ENCODE data around the gene PRDX4. TPM values are rescaled to one million over a fixed set of nuclear protein-coding genes. Genes with fewer than 3 reads are reported as not detected.

Gene PRDX4
- 100 to 1,000 TPM; 282 to 409 TPM for total RNA-seq

GRCh38 chrX:23667239-23668177 is at the start of gene PRDX4:
PRDX4 (plus strand) TSS chrX:23667493; CDS start chrX:23667571, 78 bp downstream.
- intact Hi-C loops (cut with DNase I), result no loop called here
- peak; percentile 76 to 89 (median 89) for TF ChIP-seq POLR2A (IDR thresholded peaks at IDR 0.05)
- TF ChIP-seq, protein P1, sequence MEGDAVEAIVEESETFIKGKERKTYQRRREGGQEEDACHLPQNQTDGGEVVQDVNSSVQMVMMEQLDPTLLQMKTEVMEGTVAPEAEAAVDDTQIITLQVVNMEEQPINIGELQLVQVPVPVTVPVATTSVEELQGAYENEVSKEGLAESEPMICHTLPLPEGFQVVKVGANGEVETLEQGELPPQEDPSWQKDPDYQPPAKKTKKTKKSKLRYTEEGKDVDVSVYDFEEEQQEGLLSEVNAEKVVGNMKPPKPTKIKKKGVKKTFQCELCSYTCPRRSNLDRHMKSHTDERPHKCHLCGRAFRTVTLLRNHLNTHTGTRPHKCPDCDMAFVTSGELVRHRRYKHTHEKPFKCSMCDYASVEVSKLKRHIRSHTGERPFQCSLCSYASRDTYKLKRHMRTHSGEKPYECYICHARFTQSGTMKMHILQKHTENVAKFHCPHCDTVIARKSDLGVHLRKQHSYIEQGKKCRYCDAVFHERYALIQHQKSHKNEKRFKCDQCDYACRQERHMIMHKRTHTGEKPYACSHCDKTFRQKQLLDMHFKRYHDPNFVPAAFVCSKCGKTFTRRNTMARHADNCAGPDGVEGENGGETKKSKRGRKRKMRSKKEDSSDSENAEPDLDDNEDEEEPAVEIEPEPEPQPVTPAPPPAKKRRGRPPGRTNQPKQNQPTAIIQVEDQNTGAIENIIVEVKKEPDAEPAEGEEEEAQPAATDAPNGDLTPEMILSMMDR (IDR thresholded peaks at IDR 0.05), result no peak
- WGBS, 2 donors, result 0% methylated on average over 5 to 43 of the region's 73 CpGs
- Histone ChIP-seq H3K36me3 (replicated peaks in 1 of 2; ENCODE audit: insufficient read depth in 1 of 2, low read depth in 2 of 2) (no peaks in the 10 kb centered on the region), H3K4me3 (peak within 1 kb of the TSS in 1 of 2 donors; percentile 26), H3K9me3 (no peaks in the 10 kb centered on the region), H3K27ac (peak within 1 kb of the TSS; percentile 61 to 88 (median 81)), H3K27me3 (no peaks in the 10 kb centered on the region), H3K4me1 (peaks cover 5% of the 10 kb centered on the region)
- ATAC-seq (peak; percentile 95), DNase-seq (peak; percentile 89 to 93 (median 91))

DNA sequence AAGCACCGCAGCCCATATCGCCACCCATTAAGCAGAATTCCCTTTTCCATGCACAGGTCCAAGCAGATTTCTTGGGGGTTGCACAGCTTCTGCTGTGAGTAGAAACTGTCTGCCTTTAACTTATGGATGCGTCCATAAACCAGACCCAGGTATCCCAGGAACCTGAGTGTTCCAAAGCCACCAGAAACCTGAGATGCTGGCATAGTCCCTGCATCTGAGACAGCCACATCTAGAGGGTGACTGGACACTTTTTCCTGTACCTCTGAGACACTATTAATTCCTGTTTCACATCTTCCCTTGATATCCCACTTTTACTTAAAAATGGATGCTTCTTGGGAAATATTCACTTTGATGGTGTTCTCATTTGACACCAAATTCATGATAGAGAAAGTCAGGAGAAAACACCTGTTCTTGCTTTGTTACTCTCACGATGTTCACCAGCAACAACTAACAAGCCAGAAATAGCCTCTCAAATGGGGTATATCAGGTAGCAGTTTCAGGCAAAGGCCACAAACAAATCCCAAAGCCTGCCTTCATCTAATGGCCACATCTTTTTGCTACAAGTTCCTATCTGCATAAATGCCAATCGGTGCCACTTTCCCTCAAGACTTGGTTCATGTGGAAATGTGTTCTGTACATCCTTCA is 45.5 kb upstream of the PRDX4 start:
- Histone ChIP-seq H3K27me3 (no peaks in the 10 kb centered on the region), H3K27ac (no peak overlapping the region), H3K4me3 (no peak overlapping the region), H3K4me1 (no peaks in the 10 kb centered on the region), H3K9me3 (no peaks in the 10 kb centered on the region), H3K36me3 (replicated peaks in 1 of 2; ENCODE audit: insufficient read depth in 1 of 2, low read depth in 2 of 2) (no peaks in the 10 kb centered on the region)
- no peak for DNase-seq
- no peak for TF ChIP-seq POLR2A (IDR thresholded peaks at IDR 0.05)
- TF ChIP-seq, protein P1 (IDR thresholded peaks at IDR 0.05), result no peak
- ATAC-seq, result no peak
- 70 to 90% methylated on average over 1 to 5 of the region's 5 CpGs for WGBS, 2 donors
- intact Hi-C loops (cut with DNase I), result no loop called here

DNA sequence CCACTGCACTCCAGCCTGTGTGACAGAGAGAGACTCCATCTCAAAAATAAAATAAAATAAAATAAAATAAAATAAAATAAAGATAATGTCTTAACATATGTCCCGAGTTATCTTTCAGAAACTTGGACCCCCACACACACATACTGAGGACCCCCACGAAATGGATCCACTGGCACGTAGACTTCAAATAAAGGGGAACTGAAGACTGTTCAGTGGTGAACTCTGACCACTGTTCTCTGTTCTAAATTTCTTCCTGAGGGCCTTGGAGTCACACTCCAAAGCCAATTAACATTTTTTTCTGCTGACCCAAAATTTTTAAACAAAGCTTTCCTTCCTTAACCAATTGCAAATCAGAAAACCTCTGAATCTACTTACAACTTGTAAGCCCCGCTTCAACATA is 43.5 kb upstream of the PRDX4 start:
- no peaks in the 10 kb centered on the region for H3K36me3 ChIP-seq (replicated peaks in 1 of 2; ENCODE audit: insufficient read depth in 1 of 2, low read depth in 2 of 2)
- DNase-seq (no peak), ATAC-seq (no peak)
- 69 to 78% methylated on average over 4 of the region's 4 CpGs for WGBS, 2 donors
- no peak overlapping the region for H3K27ac ChIP-seq
- H3K4me1 ChIP-seq, result no peaks in the 10 kb centered on the region
- no peaks in the 10 kb centered on the region for H3K27me3 ChIP-seq
- TF ChIP-seq, protein P1 (IDR thresholded peaks at IDR 0.05), result no peak
- no peak for TF ChIP-seq POLR2A (IDR thresholded peaks at IDR 0.05)
- H3K4me3 ChIP-seq, result no peak overlapping the region
- intact Hi-C loops (cut with DNase I), result no loop called here
- no peaks in the 10 kb centered on the region for H3K9me3 ChIP-seq

DNA sequence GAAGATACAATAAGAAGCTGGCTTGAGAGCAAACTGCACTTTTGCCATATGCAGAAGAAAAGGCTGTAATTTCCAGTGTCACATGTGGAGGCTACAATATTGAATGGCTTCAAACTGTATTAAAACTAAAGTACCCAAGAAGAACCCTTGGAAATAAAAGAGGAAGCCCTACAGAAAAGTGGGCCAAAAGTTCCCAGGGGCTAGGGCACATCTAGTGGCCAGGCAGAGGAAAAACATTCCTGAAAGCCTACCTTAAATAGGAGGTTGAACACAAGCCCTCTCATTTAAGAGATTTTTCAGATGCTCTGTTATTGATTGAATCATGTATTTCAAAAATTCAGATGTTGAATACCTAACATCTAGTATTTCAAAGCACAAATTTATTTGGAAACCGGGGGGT is 40.6 kb upstream of the PRDX4 start:
- Histone ChIP-seq H3K4me3 (no peak overlapping the region), H3K27ac (no peak overlapping the region), H3K4me1 (no peaks in the 10 kb centered on the region), H3K36me3 (replicated peaks in 1 of 2; ENCODE audit: insufficient read depth in 1 of 2, low read depth in 2 of 2) (no peaks in the 10 kb centered on the region), H3K27me3 (no peaks in the 10 kb centered on the region), H3K9me3 (no peaks in the 10 kb centered on the region)
- ATAC-seq, result no peak
- no peak for TF ChIP-seq POLR2A (IDR thresholded peaks at IDR 0.05)
- TF ChIP-seq, protein P1 (IDR thresholded peaks at IDR 0.05), result no peak
- intact Hi-C loops (cut with DNase I), result no loop called here
- 57 to 65% methylated on average over 1 of the region's 1 CpG for WGBS, 2 donors
- DNase-seq, result no peak

All from body of pancreas (tissue), 4 donors.